HL-60 (cell line): ENCODE results near the gene RAI1.

ENCODE experiments used
- GABPA ChIP-seq: IDR thresholded peaks from 2 replicates; pipeline ENCODE4 v1.6.1; 2012; ENCODE audit warnings: low read depth
- POLR2AphosphoS5 ChIP-seq: IDR thresholded peaks from 2 replicates; pipeline ENCODE4 v1.6.1; 2012; ENCODE audit warnings: low read depth
- REST ChIP-seq: IDR thresholded peaks from 2 replicates; pipeline ENCODE4 v1.6.1; 2012; ENCODE audit warnings: low read depth; ENCODE audit not compliant: insufficient replicate concordance
- SPI1 ChIP-seq: IDR thresholded peaks from 2 replicates; pipeline ENCODE4 v1.6.1; 2012; ENCODE audit warnings: low read depth, mild to moderate bottlenecking, borderline replicate concordance
- TF ChIP-seq, protein P1 (sequence below): IDR thresholded peaks from one replicate; pipeline ENCODE4 v1.5.1; 2011; ENCODE audit warnings: low read length, control low read depth, inconsistent platforms; ENCODE audit not compliant: insufficient read depth

DNA sequence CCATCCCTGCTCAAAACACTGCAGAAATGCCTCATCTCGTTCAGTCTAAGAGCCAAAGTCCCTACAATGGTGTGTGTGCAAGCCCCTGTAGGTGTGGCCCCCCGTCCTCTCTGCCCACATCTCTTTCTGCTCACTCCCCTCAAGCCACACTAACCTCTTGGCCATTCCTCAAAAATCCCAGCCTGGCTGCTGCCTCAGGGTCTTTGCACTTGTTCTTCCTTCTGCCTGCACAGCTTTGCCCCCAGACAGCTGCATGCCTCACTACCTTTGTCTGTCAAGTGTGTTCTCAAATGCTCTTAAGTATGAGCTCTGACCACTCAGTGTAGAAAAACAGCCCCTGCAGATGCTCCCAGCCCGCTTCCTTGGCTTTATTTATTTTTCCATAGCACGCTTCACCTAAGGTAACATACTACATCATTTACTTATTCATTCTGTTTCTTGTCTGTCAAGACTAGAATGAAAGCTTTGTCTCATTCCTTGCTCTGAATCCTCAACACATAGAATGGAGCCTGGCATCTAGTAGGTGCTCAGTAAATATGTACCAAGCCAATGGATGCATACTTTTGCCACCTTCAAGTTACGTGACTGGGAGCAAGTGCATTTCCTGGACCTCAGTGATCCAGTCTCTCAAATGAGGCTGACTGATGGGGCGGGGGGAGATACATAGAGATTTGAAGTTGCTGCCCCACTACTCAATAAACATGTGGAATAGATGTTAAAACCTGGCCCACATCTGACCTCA is 38.1 kb downstream of the RAI1 start:
- TF ChIP-seq, protein P1, sequence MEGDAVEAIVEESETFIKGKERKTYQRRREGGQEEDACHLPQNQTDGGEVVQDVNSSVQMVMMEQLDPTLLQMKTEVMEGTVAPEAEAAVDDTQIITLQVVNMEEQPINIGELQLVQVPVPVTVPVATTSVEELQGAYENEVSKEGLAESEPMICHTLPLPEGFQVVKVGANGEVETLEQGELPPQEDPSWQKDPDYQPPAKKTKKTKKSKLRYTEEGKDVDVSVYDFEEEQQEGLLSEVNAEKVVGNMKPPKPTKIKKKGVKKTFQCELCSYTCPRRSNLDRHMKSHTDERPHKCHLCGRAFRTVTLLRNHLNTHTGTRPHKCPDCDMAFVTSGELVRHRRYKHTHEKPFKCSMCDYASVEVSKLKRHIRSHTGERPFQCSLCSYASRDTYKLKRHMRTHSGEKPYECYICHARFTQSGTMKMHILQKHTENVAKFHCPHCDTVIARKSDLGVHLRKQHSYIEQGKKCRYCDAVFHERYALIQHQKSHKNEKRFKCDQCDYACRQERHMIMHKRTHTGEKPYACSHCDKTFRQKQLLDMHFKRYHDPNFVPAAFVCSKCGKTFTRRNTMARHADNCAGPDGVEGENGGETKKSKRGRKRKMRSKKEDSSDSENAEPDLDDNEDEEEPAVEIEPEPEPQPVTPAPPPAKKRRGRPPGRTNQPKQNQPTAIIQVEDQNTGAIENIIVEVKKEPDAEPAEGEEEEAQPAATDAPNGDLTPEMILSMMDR, result no peak
- TF ChIP-seq POLR2AphosphoS5 (no peak), SPI1 (no peak), REST (no peak), GABPA (no peak)
